IPS-NIHi7 (cell line): Measurements from ENCODE around the gene LUC7L3.
"Not testable (repeated sequence)": the region's sequence is repeated elsewhere in the genome, so short reads cannot be mapped to it uniquely, and the experiment has no call there.

Experiments
- DNase-seq: peaks from one replicate; pipeline ENCODE4 v3.0.0; 2012; ENCODE audit warnings: mixed read lengths; ENCODE audit errors: extremely low spot score

LUC7L3 gene, protein sequence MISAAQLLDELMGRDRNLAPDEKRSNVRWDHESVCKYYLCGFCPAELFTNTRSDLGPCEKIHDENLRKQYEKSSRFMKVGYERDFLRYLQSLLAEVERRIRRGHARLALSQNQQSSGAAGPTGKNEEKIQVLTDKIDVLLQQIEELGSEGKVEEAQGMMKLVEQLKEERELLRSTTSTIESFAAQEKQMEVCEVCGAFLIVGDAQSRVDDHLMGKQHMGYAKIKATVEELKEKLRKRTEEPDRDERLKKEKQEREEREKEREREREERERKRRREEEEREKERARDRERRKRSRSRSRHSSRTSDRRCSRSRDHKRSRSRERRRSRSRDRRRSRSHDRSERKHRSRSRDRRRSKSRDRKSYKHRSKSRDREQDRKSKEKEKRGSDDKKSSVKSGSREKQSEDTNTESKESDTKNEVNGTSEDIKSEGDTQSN

GRCh38 chr17:50719144-50719923, at the start of gene LUC7L3:
Gene LUC7L3, plus strand, starts transcription at chr17:50719603. Its CDS starts 130 bp downstream, at chr17:50719733.
- DNase-seq = peak; percentile 97

- DNase-seq = no peak
These were observed 47.3 kb upstream of the LUC7L3 start for GRCh38 chr17:50672071-50672470.

- peak; percentile 7 for DNase-seq
These were observed 46.4 kb upstream of the LUC7L3 start for GRCh38 chr17:50672831-50673551.

DNA sequence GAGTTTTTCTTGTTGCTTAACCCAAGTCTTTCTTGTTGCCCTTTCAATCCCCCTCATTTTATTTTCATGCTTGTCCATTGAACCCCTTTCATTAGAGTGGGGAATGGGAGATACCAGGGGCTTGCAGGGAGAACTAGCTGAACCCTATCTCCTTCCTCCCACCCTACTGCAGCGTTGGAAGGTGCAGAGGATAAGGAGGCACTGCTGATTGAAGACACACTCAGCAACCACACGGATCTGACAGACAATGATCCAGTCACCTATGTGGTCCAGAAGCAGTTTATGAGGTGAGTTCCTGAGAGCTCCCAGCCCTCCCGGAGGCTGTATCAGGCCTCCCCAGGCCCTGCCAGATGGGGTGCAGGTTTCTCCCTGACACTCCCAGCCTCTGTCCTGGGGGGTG, 44.2 kb upstream of the LUC7L3 start:
- DNase-seq = peak; percentile 6

DNA sequence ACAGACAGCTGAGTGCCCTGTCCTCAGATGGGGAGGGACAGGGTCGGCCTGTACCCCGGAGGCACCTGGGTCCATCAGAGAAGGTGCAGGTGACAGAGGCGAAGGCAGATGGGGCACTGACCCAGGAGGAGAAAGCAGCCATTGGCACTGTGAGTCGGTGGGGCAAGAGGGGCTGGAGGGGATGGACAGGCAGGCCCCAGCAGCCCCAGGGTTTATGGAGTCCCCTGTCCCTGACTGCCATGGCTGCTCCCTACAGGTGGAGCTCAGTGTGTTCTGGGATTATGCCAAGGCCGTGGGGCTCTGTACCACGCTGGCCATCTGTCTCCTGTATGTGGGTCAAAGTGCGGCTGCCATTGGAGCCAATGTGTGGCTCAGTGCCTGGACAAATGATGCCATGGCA, 43.8 kb upstream of the LUC7L3 start:
- DNase-seq = no peak

GRCh38 chr17:50676065-50676975, 43.1 kb upstream of the LUC7L3 start:
- DNase-seq = peak; percentile 10

- DNase-seq = peak; percentile 7
These were observed 41.5 kb upstream of the LUC7L3 start for GRCh38 chr17:50677851-50678375.

- no peak for DNase-seq
These were observed 40.3 kb upstream of the LUC7L3 start for GRCh38 chr17:50679008-50679544.

- peak; percentile 7 for DNase-seq
These were observed 39.3 kb upstream of the LUC7L3 start for GRCh38 chr17:50680126-50680525.

DNA sequence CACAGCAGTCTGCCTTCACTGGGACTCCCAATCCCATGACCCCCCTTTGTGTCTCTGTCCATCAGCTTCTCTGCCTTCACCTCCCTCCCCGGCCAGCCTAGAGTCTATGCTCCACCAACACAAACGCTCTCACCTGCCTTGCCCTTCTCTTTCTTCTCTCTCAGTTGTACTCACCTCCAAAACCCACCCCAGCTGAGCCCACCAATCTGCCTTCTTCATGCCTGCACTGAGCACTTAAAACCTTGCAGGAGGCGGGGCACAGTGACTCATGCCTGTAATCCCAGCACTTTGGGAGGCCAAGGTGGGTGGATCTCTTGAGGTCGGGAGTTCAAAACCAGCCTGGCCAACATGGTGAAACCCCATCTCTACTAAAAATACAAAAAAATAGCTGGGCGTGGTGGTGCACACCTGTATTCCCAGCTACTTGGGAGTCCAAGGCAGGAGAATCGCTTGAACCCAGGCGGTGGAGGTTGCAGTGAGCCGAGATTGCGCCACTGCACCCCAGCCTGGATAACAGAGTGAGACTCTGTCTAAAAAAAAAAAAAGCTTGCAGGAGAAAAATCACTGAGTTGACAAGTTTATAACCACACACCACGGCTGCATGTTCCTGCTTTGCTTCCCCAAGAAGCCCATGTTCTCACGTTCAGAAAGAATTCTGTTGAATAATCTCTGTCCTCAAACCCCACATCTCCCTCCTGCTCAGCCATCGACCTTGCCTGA, 38.7 kb upstream of the LUC7L3 start:
- not testable (repeated sequence) for DNase-seq

DNA sequence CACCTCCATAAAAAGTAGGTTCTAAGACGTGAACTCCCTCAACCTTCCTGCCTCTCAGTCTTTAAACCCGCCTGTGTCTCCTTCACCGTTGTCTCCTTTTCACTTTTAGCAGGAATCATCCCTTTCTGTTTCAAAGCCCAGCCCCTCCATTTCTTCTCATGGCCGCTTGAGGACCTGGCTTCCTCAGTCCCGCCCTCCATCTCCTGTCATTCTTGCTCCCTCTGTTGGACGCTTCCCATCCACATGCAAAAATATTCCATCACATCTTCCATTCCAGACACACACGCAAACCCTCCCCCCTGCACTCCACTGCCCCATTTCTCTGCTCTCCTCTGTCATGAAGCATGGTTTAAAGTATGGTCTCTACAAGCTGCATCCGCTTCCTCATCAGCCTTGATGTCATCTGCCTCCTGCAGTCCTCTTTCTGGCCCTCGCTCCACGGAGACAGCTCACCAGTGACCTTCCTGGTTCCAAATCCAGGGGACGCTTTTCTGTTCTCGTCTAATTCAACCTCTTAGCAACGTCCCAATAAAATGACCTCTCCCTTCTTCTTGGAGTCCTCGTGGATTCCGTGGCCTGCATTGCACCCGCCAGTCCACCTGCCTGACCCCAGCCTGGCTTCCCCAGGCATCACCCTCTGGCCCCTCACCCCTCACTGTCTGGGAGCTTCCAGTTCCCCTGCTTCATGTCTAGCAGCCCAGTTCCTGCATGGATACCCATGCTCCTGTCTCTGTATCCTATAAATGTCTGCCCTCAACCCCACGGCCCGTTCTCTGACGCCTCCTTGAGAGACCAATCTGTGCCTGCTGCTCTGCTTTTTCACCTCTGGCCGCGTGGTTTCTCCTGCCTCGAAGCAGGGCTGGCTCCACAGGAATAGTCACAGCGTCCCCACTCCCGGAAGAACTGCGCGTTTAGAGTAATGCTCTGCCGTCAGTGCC, 37.9 kb upstream of the LUC7L3 start:
- peak; percentile 58 for DNase-seq

GRCh38 chr17:50682441-50682840, 37.0 kb upstream of the LUC7L3 start:
- no peak for DNase-seq

GRCh38 chr17:50682938-50683337, 36.5 kb upstream of the LUC7L3 start:
- DNase-seq = no peak

DNA sequence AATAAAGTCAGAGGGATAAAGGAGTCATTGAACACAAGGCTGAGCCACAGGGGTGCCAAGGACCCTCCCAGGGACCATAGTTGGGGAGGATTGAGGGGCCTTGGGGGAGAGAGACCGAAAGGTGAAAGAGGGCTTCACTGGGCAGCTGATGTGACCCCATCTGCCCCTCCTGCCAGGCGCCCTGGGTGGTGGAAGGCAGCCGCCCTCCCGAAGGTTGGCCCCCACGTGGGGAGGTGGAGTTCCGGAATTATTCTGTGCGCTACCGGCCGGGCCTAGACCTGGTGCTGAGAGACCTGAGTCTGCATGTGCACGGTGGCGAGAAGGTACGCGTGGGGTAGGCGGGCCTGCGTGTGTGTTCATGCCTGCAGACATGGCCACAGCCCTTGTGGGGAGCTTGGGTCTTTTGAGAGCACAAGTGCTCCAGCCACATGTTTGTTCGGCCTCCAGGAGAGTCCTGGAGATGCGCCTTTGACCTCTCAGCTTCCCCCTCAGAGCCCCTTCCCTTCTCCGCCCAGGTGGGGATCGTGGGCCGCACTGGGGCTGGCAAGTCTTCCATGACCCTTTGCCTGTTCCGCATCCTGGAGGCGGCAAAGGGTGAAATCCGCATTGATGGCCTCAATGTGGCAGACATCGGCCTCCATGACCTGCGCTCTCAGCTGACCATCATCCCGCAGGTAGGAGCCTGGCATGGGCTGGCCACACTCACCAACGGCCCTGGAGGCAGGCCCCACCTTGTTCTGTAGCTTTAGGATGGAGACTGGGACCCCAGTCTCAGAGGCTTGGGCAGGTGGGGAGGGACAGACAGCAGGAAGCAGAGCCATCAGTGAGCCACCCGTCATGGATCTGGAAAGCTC, 35.7 kb upstream of the LUC7L3 start:
- DNase-seq = peak; percentile 10

GRCh38 chr17:50684288-50684611, 35.2 kb upstream of the LUC7L3 start:
- no peak for DNase-seq

- DNase-seq = peak; percentile 60
These were observed 34.6 kb upstream of the LUC7L3 start for GRCh38 chr17:50684612-50685333.

DNA sequence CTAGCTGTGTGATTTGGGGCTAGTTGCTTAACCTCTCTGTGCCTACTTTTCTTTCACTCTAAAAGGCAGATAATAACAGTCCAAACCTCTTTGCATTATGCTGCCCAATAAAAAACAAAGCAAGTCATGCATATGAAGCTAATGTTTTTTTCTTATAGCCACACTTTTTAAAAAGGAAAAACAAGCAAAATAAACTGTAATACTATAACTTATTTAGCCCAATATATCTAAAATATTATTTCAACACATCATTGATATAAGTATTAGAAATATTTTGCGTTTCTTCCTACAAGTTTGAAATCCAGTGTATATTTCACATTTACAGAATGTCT, 34.1 kb upstream of the LUC7L3 start:
- no peak for DNase-seq
